GM21423 (cell line): ENCODE data around the gene DNAJC13.
"Not testable (repeated sequence)": the region's sequence is repeated elsewhere in the genome, so short reads cannot be mapped to it uniquely, and the experiment has no call there.

Experiments used
- ATAC-seq: cut with Tn5 transposase; IDR thresholded peaks from one replicate; pipeline ENCODE4 v1.9.1; 2021; ENCODE audit warnings: mild to moderate bottlenecking, moderate library complexity; ENCODE audit not compliant: unreplicated experiment

DNAJC13 gene, protein sequence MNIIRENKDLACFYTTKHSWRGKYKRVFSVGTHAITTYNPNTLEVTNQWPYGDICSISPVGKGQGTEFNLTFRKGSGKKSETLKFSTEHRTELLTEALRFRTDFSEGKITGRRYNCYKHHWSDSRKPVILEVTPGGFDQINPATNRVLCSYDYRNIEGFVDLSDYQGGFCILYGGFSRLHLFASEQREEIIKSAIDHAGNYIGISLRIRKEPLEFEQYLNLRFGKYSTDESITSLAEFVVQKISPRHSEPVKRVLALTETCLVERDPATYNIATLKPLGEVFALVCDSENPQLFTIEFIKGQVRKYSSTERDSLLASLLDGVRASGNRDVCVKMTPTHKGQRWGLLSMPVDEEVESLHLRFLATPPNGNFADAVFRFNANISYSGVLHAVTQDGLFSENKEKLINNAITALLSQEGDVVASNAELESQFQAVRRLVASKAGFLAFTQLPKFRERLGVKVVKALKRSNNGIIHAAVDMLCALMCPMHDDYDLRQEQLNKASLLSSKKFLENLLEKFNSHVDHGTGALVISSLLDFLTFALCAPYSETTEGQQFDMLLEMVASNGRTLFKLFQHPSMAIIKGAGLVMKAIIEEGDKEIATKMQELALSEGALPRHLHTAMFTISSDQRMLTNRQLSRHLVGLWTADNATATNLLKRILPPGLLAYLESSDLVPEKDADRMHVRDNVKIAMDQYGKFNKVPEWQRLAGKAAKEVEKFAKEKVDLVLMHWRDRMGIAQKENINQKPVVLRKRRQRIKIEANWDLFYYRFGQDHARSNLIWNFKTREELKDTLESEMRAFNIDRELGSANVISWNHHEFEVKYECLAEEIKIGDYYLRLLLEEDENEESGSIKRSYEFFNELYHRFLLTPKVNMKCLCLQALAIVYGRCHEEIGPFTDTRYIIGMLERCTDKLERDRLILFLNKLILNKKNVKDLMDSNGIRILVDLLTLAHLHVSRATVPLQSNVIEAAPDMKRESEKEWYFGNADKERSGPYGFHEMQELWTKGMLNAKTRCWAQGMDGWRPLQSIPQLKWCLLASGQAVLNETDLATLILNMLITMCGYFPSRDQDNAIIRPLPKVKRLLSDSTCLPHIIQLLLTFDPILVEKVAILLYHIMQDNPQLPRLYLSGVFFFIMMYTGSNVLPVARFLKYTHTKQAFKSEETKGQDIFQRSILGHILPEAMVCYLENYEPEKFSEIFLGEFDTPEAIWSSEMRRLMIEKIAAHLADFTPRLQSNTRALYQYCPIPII (N-terminal part only)

DNA sequence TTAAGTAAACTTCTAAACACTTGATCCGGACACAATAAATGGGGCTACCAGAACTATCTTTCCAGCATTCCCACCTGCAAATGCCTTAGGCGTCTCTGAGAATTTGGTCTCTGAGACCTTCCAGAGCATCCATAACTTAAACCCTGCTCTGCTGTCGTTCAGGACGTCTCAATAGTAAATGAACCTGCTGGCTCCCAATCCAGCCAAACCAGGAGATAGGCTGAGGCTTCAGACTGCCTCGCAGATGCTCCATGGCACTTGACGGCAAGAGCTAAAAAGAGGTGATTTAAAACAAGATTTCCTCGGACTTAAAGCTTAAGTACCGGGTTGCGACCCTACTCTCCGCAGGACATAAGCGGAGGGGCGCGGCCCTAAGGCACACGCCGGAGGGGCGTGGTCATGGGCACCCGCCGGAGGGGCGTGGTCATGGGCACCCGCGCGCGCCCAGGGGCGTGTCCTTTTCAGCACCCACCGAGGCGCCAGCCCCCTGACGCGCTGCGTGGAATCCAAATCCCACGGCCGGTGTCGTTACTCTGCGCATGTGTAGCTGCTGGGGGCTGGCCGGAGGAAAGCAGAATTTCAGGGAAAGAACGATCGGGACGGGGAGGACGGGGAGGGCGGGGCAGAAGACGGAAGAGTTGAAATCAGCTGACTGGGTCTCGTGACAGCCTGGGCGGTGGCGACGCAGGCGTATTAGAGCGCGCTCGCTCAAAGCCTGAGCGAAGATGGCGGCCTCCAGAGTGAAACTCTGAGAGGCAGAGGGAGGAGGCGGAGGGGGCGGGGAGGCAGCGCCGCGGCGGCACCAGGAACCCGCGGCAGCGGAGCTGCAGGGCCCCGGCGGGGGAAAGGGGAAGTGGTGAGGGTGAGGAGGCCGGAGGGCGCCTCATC lies at the start of gene DNAJC13:
TSS of gene DNAJC13 (plus strand) at position 696 of the 888 bp plus-strand sequence. CDS start 17,049 bp downstream, outside the sequence.
- peak; percentile 90 for ATAC-seq

DNA sequence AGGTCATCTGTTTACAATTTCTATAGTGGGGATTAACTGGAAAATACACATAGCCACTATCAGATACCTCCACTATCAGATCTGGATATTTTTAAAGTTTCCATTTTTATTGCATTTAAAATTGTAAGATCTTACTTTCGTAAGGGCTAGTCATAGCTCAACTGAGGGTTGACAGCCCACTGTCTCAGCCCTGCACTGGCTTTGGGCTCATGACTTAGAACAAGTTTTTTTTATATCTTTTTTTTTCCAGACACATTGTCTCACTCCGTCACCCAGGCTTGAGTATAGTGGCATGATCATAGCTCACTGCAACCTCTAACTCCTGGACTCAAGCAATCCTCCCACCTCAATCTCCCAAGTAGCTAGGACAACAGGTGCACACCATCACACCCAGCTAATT lies 48.8 kb upstream of the DNAJC13 start:
- no peak for ATAC-seq

DNA sequence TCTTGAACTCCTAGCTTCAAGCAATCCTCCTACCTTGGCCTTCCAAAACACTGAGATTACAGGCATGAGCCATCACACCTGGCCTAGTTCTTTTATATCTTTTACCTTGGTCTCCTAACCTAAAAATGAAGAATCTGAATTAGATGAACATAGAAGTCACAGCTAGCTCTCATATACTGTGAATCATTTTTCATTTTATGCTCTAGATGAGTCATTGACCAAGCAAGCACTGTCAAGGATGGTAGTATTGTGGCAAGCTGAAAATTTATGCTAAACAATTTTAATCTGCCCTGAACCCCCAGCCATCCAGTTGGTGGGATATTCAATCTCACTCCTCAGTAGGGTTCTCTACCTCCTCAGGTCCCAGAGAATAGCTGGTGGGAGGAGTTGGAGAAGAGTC lies 48.3 kb upstream of the DNAJC13 start:
- ATAC-seq, result no peak

DNA sequence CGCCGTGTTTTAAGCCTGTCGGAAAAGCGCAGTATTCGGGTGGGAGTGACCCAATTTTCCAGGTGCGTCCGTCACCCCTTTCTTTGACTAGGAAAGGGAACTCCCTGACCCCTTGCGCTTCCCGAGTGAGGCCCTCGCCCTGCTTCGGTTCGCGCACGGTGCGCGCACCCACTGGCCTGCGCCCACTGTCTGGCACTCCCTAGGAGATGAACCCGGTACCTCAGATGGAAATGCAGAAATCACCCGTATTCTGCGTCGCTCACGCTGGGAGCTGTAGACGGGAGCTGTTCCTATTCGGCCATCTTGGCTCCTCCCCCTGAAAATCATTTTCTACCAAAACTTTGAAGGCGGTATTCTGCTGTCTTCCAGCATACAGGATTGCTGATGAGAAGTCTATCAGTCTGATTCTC lies 40.4 kb upstream of the DNAJC13 start:
- not testable (repeated sequence) for ATAC-seq

DNA sequence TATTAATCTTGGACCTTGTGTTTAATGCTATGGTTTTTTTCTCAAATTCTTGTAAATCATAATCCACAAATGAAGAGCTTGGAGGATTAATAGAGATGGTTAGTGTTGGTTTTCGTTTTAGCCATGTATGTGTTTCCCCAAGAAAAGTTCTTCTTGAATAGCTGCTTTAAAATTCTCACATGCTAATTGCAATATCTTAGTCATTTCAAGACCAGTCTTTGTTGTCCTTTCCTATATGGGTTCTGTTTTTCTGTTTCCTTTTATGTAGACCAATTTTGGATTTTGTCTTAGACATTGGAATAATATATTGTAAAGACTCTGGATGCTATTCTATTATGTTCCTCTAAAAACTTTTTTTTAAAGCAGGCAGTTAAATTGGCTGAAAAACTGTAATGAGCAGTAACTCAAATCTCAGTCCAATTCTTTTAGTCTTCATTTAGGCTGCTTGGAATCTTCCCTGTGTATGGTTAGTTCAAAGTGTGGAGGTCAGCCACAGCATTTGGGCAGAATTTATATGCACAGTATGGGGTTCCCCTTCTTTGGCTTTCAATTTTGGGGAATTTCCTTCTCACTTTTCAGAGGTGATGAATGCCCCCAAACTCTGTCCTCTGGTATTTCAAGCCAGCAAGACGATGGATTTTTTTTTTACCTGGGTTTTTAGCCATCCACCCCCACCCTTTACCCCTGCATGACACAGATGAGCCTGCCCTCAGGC lies 39.1 kb upstream of the DNAJC13 start:
- ATAC-seq, result no peak

DNA sequence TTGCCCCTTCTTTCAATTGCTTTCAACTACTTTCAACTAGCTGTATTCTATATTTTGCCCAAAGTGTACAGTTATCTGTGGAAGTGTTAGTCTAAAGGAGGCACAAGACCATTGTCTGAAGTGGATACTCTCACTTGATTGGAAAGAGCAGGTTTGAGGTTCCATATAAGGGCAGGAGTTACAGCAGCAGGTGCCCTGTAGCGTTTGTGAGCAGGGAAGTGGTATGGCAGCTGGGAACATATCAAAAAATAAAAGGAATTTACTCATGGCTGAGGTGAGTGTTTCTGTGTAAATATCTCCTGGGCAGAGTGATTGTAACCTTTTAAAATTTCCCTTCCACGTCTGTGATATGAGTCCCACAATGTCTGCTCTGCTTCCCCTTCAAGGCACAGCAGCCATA lies 38.5 kb upstream of the DNAJC13 start:
- no peak for ATAC-seq

DNA sequence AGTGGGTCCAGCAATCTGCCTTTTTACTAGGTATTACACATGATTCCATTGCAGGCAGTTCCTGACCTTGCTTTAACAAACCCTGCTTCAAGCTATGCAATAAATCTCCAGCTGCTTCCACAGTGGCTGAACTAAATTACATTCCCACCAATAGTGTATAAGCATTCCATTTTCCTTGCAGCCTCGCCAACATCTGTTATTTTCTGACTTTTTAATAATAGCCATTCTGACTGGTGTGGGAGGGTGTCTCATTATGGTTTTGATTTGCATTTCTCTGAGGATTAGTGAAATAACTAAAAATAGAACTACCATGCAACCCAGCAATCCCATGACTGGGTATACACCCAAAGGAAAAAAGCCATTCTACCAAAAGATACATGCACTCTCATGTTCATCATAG lies 36.4 kb upstream of the DNAJC13 start:
- ATAC-seq, result no peak

DNA sequence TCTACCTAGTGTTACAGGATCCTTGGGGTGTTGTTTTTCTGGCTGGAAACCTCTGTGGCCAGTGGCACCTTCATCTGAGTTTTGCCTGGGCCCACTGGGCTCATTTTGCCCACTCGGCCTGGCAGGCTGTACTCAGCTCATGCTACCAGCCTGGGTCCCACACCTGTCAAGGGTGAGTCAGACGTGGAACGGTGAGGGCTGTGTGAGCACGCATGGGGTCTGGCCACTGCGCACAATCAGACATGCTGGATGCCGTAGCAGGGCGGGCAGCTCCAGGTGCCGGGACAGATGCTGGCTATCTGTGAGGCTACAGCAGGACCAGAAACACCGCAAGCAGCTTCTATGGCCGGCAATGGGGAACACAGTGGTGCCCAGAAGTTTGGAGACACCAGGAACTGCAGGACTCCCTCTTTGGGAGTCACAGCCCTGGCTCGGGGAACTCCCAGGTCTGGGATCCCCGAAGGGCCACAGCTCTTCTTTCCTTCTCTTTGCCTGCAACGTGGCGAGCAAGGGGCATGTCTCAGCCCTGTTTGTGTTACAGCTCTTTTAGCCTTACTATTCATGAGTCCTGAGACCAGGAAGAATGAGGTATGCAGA lies 35.9 kb upstream of the DNAJC13 start:
- ATAC-seq, result no peak

DNA sequence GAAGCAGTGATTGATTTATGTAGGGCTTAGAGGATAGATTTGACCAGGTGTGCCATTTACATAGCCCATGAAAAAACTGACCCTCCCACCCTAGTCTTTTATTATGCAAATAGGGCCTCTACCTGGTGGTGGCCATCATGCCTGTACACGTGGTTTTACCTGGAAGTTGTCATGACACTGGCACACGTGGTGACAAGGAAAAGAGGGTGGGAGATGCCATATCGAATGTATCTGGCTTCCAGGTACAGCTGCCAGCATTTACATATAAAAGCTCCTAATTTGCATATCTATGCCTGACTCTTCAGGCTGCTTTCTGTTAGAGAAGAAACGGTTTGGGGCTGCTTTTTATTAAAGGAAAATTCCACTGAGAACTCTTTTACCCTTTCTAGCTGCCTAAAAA lies 35.0 kb upstream of the DNAJC13 start:
- ATAC-seq, result no peak

DNA sequence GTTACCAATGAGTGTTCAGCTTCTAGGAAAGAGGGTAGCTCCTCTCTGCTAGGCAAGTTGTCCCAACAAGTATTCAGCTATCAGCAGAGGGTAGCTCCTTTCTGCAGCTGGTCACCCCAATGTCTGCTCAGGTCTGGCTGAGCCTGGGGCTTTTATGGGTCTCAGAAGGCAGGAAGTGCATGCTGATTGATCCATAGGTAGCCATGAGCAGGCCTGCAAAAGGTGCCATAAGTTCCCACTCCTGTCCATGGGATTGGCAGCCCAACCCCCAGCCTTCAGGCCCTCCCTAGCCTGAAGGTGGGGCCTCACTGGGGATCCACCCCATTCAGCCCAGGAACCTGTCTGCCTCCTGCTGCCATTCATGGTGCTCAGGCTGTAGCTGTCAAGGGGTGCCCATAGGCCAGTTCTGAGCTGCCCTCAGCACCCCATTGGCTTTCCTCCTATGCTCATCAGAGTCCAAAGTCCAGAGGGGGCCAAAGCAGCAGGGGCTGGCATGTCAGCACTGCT lies 34.6 kb upstream of the DNAJC13 start:
- ATAC-seq, result no peak

DNA sequence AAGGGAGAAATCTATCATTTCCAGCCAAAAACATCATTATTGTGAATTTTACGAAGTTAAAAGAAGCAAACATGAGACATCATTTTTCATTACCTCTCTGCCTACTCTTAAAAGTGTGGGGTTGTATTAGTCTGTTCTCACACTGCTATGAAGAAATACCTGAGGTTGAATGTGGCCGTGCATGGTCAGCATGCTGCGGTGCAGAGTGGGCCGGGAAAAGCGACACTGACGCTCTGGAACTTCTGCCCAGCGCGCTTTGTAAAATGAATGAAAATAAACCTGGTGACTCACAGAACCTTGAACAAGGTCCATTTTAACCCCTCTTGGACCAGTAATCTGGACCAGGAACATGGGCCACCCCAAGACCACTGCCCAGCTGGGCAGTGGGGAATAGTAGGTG lies 31.0 kb upstream of the DNAJC13 start:
- ATAC-seq, result no peak

DNA sequence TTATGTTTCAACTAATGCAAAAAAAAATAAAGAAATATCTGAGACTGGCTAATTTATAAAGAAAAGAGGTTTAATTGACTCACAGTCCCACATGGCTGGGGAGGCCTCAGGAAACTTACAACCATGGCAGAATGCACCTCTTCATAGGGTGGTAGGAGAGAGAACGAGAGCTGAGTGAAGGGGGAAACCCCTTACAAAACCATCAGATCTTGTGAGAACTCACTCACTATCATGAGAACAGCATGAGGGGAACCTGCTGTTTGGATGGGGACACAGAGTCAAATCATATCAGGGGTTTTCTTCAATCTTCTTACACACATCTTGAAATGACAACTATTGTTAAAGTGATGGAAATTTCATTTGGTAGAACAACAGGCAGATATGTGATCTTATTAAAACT lies 24.6 kb upstream of the DNAJC13 start:
- ATAC-seq, result not testable (repeated sequence)

DNA sequence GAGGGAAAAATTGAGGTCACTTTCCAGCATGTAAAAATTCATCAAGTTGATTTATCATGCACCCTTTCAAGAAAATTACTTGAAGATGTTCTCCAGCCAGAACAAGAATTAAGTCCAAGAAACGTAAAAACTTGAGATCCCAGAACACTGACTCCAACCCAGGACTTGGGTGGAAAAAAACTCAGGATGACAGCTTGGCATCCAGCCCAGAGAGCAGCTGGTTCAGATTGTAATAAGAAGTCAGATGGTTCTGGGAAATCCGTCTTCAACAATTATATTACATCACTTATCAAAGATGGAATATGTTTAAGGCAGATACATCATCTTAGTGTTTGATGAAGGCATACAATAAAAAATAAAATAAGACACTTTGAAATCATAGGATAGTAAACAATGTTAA lies 23.0 kb upstream of the DNAJC13 start:
- ATAC-seq, result no peak

DNA sequence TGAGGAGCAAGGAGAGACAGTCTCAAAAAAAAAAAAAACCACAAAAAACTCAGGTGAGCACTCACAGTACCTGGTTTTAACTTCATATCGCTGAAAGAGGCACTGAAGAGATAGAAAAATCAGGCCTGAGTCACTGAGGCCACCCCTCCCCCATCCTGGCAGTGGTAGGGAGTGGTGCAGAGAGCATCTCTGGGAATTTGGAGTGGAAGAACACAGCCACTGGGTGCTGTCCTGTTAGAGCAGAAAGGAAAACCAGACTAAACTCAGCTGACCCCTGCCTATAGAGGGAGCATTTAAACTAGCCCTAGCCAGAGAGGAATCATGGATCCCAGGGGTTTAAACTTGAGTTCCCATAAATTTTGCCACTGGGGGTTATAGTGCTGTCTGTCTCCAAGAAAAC lies 22.2 kb upstream of the DNAJC13 start:
- no peak for ATAC-seq

DNA sequence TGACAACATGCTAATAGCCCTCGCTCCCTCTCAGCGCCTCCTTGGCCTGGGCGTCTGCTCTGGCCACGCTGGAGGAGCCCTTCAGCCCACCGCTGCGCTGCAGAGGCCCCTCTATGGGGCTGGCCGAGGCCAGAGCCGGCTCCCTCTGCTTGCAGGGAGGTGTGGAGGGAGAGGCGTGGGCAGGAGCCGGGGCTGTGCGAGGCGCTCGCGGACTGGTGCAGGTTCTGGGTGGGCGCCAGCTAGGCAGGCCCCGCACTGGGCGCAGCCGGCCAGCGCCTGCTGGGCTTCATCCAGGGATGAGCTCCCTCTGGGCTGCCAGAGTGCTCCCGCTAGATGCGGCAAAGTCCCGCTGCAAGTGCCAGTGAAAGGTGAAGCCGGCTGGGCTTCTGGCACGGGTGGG lies 21.0 kb upstream of the DNAJC13 start:
- no peak for ATAC-seq

DNA sequence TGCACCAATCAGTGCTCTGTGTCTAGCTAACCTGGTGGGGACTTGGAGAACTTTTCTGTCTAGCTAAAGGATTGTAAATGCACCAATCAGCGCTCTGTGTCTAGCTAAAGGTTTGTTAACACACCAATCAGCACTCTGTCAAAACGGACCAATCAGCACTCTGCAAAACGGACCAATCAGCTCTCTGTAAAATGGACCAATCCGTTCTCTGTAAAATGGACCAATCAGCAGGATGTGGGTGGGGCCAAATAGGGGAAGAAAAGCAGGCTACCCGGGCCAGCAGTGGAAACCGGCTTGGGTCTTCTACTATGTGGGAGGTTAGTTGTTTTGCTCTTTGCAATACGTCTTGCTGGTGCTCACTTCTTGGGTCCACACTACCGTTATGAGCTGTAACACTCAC lies 20.5 kb upstream of the DNAJC13 start:
- not testable (repeated sequence) for ATAC-seq

DNA sequence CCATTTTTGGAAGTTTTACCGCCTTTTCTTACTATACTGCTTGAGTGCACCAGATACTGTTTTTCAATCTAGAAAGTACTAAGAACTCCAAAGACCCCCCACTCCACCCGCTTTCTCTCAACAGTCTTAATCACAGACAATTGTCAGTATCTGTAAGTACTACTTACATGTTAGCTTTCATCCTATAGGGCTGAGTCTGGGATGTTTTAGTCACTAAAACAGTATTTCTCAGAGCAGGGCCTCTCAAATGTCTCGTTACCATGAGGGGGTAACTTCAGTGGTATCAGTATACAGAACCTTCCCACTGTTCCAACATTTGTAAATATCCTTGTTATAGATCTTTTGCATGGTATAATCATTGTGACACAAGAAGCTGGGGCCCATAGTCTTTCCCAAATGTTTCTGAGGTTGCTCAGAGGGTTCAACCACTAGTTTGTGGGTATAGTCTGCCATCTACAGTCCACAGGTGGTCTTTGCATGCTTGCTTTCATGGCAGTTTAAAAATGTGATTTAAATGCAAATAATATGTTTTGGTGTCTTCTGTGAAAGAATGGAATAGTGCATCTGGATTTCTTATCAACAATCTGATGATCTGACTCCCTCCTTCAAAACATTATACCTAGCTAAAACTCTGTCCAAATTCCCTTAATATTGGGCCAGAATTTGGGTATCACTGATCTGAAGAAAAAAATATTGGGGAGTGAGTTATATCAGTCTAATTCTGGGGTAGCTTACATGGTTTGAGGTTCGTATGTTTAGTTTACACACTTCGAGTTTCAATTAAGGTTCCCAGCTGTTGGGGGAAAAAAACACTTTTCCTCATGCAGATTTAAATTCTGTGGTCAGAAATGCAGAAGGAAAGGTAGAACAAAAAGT lies 18.0 kb upstream of the DNAJC13 start:
- no peak for ATAC-seq

DNA sequence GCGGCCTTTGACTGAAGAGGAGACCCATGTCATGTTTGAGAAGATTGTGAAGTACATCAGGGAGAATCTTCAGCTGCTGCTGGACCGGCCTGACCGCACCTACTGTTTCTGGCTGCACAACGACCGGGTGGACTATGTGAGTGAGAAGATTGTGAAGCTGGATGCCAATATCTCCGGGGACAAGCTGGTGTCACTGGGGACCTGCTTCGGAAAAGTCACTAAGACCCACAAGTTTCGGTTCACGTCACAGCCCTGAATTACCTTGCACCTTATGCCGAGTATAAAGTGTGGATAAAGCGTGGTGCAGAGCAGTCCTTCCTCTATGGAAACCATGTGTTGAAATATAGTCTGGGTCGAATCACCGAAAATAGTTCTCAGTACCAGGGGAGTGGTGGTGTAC lies 16.0 kb upstream of the DNAJC13 start:
- ATAC-seq, result no peak
